GM18951 (cell line): ENCODE measurements around the gene HCFC1R1.
A peak's percentile ranks its signal among the peaks of the same experiment; 100 is the strongest.
"Not testable (repeated sequence)": the region's sequence is repeated elsewhere in the genome, so short reads cannot be mapped to it uniquely, and the experiment has no call there.

Source experiments
- POLR2A ChIP-seq: IDR thresholded peaks from 4 replicates; pipeline ENCODE4 v1.6.1; 2011; ENCODE audit warnings: mild to moderate bottlenecking; ENCODE audit not compliant: insufficient read length, insufficient read depth; ENCODE audit errors: extremely low read depth
- in situ Hi-C: fragments of 300-500 bp; cut with MboI; formaldehyde crosslinking; loops from one replicate; pipeline ENCODE4 v1.12.0; 2022; ENCODE audit warnings: low sequenced_read_pairs, mixed read lengths, inconsistent platforms; ENCODE audit not compliant: unreplicated experiment

The HCFC1R1 gene

DNA sequence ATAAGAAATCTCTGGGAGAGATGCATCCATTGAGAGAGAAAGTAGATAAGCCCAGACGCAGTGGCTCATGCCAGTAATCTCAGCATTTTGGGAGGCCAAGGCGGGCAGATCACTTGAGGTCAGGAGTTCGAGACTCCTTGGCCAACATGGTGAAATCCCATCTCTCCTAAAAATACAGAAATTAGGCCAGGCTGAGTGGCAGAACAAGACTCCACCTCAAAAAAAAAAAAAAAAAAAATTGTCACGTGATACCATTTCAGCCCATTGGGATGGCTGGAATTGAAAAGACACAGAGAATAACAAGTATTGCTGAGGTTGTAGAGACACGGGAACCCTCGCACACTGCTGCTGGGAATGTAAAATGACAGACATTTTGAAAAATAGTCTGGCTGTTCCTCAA is 38.8 kb upstream of the HCFC1R1 start:
- in situ Hi-C loops, result loop anchor here (5.0 kb wide), 1 partner anchor 65 kb away; no protein-coding TSS in a partner anchor
- TF ChIP-seq POLR2A, result no peak

DNA sequence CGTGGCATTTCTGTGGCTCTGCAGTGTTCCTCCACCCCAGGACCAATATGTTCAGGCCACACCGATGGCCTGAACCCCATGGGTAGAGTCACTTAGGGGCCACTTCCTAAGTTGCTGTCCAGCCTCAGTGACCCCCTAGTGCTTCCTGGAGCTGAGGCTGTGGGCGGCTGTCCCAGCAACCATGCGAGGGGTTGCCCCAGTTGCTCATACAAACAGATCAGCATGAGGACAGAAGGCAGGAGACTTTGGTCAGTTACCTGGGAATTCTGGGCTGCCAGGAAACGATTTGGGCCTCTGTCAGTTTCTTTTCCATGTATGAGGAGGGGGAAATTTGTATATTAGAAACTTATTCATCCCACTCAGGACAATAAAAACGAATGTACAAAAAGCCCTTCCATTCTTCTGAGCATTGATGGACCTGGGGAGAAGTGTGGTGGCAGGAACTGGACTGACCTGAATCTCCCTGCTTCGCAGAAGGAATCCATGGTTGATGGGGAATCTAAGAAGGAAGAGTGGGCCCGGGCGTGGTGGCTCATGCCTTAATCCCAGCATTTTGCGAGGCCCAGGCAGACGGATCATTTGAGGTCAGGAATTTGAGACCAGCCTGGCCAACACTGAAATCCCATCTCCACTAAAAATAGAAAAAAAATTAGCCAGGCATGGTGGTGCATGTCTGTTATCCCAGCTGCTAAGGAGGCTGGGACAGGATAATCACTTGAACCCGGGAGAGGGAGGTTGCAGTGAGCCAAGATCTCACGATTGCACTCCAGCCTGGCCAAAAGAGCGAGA is 36.8 kb upstream of the HCFC1R1 start:
- TF ChIP-seq POLR2A, result no peak
- in situ Hi-C loops, result loop anchor here (5.0 kb wide), 1 partner anchor 67 kb away; no protein-coding TSS in a partner anchor

DNA sequence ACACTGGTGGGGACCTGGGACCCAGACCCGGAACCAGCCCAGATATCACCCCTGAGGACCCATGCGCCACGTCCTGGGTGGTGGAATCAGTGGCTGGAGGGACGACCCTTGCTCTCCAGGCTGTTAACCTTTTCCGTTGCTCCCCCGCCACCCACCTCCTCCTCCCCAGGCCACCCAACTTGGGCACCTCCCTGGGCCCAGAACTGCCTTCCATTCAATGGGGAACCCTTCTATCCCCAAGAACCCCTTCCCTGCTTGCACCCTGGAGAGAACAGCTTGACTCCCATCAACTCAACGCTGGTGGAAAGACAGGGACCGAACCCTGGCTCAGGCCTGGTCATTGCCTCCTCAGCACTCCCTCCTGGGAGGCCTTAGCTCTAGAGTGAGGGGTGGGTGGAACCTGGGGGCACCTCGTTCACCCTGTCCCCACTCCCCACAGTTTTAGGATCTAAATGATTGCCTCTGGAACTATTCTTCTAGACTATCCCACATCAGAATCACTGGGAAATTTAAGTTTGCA is 36.0 kb upstream of the HCFC1R1 start:
- in situ Hi-C loops, result loop anchor here (5.0 kb wide), 1 partner anchor 68 kb away; no protein-coding TSS in a partner anchor
- no peak for TF ChIP-seq POLR2A

DNA sequence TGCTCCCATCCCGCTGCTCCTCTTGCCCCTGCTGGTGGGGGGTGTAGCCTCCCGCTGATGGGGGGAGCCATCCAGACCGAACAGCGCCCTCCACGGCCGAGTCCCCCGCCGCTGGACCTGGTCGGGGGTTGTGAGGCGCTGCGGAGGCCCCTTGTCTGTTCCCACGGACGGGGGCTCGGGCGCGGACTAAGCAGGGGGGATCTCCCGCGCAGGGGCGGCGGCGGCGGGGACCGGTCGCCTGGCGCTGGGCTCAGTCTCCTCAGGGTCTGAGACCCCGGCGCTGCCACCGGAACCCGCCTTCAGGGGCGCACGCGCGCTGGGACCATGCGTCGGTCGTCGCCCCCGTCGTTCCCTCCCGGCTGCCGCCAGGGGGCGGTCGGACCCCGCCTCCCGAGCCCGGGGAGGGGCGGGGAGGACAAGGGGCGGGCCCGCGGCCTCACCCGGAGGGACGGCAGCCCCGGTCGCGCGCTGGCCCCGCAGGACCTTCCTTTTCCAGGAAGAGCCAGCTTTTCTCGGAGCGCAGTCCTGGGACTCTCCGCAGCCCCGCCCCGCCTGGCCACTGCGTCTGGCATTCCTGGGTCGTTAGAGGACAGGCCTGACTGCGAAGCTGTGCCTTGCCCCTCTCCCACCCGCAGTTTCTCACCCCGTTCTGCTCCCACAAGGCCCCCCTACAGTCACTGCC is 35.4 kb upstream of the HCFC1R1 start:
- in situ Hi-C loops, result no loop called here
- TF ChIP-seq POLR2A, result peak; percentile 68

DNA sequence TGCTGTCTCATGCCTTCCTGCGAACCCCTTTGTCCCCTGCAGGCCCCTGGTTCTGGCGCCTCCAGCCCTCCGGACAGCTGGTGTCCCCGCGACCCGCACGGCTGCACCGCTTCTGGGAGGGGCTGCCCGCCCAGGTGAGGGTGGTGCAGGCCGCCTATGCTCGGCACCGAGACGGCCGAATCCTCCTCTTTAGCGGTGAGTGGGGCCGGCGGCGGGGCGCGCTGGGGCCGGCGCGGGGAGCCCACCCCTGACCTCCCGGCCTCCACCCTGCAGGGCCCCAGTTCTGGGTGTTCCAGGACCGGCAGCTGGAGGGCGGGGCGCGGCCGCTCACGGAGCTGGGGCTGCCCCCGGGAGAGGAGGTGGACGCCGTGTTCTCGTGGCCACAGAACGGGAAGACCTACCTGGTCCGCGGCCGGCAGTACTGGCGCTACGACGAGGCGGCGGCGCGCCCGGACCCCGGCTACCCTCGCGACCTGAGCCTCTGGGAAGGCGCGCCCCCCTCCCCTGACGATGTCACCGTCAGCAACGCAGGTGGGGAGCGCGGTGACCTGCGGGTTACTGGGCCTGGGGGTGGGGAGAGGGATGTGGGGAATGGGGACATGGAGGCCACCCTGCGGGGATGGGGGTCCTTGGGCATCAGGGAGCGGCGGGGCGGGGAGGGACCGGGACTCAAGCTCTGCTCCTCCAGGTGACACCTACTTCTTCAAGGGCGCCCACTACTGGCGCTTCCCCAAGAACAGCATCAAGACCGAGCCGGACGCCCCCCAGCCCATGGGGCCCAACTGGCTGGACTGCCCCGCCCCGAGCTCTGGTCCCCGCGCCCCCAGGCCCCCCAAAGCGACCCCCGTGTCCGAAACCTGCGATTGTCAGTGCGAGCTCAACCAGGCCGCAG is 34.6 kb upstream of the HCFC1R1 start:
- TF ChIP-seq POLR2A, result no peak
- in situ Hi-C loops, result no loop called here

DNA sequence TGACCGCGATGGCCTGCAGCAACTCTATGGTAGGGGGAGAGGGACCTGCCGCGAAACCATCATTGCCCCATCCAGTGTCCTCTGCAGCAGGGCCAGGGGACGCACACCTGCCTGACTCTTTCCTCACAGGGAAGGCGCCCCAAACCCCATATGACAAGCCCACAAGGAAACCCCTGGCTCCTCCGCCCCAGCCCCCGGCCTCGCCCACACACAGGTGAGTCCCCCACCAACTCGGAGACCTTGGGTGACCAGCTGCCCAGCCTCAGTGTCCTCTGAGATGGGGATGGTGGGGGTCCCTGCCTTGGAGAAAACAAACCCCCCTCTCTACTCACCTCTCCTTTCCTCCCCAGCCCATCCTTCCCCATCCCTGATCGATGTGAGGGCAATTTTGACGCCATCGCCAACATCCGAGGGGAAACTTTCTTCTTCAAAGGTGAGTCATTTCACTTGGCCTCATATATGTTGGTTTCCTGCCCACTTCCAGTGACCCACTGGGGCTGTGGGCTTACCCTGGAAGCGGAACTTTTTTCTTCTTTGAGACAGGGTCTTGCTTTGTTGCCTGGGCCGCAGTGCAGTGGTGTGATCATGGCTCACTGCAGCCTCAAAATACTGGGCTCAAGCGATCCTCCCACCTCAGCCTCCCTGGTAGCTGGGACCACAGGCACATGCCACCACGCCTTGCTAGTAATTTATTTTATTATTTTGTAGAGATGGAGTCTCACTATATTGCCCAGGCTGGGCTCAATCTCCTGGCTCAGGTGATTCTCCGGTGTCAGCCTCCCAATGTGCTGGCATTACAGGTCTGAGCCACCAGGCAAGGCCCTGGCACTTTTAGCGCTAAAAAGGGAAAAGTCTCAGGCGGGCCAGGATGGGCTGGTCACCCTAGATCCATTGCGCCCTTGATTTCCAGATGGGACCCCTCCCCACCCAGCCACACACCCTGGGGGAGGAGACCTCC is 33.7 kb upstream of the HCFC1R1 start:
- TF ChIP-seq POLR2A, result no peak
- in situ Hi-C loops, result no loop called here

DNA sequence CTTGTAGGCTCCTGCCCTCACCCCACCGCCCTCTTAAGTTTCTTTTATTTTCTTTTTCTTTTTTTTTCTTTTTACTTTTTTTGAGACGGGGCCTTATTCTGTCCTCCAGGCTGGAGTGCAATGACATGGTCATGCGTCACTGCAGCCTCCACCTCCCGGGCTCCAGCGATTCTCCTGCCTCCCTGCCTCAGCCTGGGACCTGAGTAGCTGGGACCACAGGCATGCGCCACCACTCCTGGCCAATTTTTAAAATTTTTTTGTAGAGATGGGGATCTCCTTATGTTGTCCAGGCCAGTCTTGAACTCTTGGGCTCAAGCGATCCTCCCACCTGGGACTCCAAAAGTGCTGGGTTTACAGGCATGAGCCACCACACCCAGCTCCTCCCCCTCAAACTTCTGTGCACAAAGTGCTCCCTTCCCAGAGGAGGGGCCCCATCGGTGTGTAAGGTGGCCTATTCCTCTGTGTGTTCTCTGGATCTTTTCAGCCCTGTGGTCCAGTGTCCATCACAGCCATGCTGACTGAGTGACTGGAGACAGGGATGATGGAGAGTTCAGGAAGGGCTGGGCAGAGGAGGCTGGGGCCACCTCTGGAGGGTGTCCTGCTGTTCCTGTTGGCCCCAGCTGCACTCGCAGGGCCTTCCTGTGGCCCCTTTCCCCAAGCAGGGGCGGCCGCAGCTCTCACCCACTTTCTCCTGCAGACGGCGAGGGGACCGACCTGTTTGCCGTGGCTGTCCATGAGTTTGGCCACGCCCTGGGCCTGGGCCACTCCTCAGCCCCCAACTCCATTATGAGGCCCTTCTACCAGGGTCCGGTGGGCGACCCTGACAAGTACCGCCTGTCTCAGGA is 32.8 kb upstream of the HCFC1R1 start:
- in situ Hi-C loops, result no loop called here
- no peak for TF ChIP-seq POLR2A

DNA sequence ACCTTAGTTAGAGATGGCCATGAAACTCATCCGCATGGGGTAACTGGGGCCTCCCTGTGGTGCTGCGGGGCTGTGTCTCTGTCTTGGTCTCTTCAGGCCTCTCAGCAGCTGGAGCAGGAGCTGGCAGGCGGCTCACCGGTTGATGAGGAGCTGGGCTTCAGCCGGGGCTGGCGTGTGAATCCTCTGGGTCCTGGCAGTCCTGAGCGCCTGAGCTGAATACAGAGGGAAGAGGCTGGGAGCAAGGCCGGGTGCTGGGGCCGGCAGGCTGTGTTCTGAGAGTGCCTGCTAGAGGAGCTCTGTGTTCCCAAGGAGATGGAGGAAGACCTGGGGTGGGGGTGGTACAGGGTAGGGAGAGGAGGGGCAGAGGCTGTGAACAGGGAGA is 32.0 kb upstream of the HCFC1R1 start:
- in situ Hi-C loops, result not testable (repeated sequence)

DNA sequence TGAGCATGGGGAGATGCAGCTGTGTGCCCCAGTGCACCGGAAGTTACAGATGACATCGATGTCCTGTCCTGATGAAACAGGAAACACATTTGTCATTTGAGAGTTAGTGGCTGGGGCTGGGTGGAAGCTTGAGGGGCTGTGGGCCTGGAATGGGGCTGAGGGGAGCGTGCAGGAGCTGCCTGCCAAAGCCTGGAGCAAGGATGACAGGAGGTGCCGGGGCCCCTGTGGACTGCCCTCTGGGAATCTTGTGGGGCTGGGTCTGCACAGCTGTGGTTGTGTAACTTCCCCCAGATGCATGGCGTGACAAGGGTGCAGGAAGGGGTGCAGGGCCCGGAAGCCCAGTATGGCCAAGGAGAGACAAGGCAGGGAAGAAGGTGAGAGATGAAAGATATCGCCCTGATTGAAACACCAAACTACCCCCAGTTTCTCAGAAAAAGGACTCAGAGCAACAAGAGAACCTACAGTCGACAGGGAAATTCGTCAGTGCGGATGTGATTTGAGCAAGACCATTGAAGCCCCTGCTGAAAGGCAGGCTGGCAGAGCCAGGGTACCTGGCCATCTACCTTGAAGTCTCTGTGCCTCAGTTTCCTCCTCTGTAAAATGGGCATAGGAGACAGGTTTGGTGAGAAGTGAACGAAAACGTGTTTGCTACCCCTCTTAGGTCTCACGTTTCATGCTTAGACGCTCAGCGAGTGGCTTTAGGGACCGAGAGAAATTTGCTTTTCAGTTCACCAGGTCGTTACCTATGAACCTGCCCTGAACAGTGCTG is 31.4 kb upstream of the HCFC1R1 start:
- no peak for TF ChIP-seq POLR2A
- in situ Hi-C loops, result no loop called here

DNA sequence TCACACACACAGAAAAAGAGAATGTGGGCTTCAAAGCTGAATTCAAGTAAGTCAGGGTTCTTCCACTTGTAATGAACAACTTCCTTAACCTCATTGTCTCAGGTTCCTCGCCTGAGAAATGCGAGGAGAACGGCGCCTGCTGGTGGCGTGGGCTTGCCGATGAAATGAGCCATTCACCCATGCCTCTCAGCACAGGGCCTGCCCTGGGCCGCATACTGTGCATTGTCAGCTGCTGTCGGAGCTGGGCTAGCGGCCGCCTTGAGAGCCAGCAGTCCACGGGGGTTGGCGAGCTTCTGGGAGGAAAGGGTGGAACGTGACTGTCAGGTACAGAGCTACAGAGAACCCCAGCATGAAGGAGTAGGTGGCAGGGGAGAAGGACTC is 29.6 kb upstream of the HCFC1R1 start:
- in situ Hi-C loops, result not testable (repeated sequence)

DNA sequence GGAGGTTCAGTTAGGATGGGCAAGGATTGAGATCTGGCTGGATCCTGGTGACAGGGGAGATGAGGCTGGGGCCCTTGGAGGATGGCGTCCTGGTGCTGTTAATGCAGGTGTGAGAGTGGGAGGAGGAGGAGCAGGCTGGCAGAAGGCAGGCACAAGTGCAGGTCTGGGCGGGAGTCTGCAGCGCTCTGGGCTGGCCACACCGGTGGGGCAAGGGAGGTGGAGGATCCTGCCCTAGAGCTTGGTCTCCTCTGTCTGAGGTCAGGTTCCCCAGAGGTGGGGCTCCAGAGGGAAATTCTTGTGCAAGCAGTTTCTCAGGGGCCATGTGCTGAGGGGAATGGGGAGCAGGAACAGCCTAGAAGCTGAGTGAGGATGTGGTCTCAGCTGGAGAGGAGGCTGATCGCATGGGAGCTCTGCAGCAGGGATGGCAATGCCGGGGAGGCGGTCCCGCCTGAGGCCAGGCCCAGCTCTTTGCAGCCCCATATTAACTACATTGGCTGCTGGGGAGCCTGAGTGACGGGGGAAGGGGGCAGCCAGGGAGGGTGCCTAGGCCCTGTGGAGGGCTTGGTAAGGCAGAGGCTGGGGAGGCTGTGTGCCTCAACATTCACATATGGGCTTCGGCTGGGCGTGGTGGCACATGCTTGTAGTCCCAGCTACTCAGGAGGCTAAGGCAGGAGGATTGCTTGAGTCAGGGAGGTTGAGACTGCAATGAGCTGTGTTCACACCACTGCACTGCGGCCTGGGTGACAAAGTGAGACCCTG is 29.0 kb upstream of the HCFC1R1 start:
- in situ Hi-C loops, result not testable (repeated sequence)
